ENCODE results near the gene MBNL1.

MBNL1 gene

DNA sequence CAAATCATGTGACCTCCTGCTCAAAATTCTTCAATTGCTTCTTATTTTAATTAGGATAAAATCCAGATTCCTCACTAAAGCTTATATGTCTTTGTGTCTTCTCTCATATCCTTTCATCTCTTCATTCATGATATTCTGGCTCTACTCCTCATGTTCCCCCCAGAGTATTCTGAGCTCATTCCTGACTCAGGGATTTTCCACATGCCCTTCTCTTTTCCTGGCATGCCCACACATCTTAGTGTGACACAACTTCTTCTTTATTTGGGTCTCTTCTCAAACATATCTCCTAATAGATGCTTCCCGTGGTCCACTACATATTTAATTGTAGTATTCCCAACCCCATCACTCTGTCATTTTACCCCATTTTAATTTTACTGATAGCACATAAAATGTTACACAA, 15.2 kb upstream of the MBNL1 start:
- DNase-seq (ENCODE audit: low read depth) = no peak

DNA sequence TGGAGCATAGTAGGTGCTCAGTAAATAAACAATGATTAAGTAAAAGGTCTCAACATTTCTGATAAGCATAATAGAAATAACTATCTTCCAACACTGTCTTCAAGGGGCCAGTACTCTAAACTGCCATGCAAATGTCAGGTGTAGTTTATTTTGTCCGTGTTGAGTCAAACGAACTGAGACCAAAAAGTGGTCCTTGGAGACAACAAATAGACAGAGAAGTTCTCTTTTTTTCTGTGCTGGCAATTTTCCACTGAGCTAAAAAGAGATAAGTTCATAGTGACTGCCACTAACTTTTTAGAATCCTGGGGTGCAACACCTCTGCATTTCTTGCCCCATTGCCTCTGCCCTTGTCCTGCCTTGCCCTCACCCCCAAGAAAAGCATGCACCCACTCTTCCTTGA, 14.7 kb upstream of the MBNL1 start:
- DNase-seq (ENCODE audit: low read depth) = no peak

DNA sequence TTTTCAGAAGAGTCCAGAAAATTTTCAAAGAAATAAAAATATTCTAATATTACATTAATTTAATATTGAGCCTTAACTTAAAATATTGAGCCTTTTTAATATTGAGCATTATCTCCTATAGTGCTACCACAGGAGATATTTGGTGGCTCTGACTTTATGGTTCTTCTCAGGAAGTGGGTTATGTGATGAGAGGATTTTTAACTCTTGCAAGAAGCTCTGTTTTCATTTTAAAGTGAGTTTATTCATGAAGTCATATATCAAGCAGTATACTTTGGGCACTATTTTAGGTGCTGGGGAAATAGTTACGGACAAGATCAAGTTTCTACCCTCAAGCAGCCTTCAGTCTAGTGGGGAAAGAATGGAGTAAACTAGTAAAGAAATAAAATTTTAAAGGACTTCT, 13.4 kb upstream of the MBNL1 start:
- DNase-seq (ENCODE audit: low read depth) = no peak

DNA sequence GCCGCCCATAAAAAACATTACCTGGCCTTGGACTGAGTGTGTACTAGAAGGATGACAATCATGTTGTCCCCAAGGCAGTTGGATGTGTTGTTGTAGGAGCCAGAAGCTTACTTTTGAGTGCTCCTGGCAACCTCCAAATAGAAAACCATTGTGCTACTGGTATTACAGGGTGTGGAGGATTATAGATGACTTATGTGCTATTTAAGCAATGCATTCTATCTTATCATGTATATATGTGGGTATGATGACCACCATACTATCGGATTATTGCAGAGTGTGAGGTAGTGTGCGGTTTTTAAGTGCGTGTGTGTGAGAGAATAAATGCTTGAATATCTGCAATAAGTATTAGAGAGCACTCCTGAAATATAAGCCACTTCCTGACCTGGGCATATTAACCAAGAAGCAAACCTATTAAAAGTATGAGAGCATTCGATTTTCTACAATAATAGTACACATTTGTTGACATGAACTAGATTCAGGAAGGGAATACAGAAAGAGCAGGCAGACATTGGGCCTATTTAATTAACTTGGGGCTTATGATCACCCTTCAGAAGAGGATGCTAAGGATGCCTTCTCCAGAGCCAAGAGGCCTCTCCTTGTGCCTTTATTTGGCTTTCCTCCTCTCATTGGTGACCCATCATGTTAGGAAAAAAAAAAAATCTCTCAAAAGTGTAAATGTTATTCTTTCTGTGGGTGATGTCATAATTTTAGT, 11.7 kb upstream of the MBNL1 start:
- no peak for DNase-seq (ENCODE audit: low read depth)

DNA sequence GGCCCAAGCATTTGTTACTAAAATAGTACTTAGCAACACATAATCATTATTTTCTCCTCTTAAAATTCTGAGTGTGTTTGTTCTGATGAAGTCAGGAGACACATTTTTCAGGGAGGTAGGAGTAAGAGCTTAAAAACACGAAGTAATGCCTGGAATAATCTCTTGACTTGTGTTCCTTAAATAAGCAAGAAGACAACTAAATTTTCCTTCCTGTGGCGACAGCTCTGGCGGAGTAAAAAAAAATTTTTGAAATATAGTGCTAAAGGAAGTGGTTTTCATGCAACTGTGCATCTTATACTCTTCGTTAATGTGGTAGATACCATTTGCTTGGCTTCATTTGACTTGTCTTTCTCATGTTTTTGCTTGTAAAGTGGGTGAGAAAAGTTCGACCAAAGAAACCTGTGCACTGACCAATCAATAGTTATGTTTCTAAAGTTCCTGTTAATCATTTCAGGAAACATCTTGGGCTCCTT, 11.1 kb upstream of the MBNL1 start:
- no peak for DNase-seq (ENCODE audit: low read depth)

DNA sequence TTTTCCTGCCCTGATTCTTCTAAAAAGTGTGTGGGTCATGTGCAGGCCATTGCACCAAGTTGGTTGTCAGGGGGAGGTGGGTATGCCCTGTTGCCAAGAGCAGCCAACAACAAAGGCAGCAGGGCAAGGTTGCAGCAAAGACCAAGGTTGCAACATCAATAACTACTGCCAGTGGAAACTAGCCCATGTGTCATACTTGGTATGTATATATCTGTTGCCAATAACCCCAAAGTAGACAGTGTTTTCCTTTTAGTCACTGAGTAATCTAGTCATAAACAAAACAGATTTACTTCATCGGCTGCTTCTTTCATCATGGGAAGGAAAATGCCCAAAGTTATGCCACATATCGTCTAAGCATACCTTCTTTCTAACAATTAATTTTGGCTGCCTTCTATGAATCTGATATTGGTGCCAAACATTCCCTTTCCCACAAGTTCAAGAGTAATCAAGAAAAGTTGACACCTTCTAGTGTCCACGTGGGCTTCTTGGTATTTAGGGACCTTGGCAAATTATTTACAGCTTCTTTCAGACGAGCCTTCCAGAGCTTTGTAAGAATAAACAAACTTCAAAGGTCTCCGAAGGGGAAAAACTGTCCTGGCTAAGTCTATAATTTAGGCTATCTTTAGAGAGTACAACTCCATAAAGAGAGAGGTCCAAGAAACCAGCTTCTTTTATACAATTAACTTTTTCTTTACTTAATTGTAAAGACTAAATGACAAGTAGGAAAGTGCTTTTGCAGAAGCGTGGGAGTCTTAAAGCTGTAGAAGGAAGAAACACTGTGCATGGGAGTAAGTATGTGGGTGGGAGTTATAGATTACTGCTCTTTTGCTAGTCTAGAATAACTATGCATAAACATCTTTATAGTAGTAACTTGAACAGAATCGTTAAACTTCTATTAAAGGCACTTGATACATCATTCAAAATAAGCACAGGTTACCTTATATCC, 10.0 kb upstream of the MBNL1 start:
- DNase-seq (ENCODE audit: low read depth) = peak; percentile 44

DNA sequence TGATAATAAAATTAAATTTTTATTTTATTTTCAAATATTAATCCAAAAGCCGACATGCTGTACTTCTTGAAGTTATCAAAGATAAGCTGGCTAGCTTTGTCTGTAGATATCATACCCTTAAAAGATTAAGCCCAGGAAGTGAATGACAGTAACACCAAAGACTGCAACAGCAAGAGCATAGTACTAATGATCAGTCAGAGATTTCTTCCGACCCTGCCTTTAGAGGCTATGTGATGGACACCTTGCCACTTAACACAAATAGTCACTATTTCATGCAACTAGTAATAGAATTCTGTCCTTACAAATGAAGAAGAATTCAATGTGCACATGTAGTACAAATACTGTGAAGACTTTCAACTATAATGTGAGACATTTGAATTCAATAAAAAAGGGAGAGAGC, 9.3 kb upstream of the MBNL1 start:
- DNase-seq (ENCODE audit: low read depth) = no peak

DNA sequence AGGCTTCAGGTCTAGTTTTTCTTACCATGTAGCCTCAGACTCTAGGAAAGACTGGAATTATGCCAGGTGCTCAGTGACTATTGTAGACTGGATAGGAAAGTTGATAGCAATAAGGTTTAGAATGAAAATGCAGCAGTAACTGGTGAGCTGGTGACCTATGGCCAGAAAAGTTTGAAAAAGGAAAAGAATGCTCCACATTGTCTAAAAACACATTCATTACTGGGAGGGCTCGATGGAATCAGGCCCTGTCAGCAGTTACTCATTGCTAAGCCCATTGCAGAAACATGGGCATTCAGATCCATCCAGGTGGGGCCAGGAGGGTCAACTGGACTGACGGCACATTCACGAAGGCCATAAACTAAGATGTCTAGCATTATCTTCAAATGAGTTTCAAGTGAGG, 8.7 kb upstream of the MBNL1 start:
- no peak for DNase-seq (ENCODE audit: low read depth)

DNA sequence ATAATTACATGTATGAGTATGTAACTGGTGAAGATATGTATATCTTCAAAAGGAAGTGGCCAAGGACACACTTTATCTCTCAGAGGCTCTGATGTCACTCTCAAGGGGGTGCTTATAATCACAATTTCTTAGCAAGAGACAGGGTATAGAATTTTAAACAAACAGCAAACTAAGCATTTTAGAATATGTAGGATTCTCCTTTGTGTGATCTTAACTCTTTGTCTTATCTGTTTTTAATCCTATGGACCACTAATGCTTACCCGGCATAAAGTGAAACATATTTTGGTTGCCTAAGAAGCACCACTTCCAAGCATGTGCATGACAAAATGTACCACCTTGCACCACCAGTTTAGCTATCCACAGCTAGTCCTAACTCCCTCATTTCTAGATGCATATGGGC, 8.2 kb upstream of the MBNL1 start:
- no peak for DNase-seq (ENCODE audit: low read depth)

DNA sequence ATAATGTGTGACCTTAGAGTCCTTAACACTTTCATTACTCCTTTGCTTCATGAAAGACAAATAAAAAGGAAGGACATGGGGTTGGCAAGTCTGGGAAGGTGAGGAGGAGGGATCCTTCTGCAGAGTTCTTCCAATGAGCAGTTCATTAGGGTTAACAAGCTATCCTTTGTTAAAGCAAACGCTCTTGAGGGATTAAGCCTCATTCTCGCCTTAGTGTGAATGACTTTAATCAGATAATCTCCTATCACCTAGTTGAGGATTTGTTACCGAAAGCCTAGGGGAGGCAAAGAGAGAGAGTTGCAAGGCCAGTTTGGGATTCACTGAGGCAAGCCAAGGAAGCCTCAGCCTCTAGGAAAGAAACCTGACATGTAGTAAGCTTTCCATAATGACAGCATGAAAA, 7.4 kb upstream of the MBNL1 start:
- no peak for DNase-seq (ENCODE audit: low read depth)

DNA sequence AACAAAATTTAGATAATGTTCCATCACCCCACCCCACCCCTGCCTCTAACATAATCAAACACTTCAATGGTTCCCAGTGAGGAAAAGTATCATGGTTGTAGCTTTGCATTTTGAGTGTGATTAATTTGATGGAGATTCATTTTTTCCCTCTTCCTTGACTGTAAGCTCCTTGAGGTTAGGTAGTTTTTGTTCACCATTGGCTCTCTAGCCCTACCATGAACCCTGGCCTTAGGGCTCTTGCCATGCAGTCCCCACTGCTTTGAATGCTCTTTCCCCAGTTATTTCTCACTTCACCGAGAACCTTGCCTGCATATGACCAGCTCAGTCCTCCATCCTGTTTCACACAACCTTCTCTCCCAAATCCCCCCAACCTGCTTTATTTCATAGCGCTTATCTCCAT, 5.0 kb upstream of the MBNL1 start:
- no peak for DNase-seq (ENCODE audit: low read depth)

DNA sequence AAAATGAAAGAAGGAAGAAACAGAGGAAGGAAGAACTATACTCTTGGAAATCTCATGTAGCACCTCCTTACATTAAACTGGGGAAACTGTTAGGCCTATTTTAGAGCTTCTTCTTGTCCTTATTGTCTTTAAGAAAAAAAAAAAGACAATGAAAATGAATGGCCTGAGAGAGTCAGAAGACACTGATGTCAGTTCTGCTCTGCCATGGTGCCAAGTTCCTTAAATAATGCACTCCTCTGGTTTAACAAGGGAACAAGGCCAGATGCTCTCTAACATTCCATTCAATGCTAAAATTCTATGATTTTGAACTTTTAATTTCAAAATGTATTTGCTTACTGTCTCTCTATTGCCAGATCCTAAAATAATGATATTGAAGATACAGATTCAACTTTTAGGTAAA, 4.4 kb upstream of the MBNL1 start:
- DNase-seq (ENCODE audit: low read depth) = no peak

DNA sequence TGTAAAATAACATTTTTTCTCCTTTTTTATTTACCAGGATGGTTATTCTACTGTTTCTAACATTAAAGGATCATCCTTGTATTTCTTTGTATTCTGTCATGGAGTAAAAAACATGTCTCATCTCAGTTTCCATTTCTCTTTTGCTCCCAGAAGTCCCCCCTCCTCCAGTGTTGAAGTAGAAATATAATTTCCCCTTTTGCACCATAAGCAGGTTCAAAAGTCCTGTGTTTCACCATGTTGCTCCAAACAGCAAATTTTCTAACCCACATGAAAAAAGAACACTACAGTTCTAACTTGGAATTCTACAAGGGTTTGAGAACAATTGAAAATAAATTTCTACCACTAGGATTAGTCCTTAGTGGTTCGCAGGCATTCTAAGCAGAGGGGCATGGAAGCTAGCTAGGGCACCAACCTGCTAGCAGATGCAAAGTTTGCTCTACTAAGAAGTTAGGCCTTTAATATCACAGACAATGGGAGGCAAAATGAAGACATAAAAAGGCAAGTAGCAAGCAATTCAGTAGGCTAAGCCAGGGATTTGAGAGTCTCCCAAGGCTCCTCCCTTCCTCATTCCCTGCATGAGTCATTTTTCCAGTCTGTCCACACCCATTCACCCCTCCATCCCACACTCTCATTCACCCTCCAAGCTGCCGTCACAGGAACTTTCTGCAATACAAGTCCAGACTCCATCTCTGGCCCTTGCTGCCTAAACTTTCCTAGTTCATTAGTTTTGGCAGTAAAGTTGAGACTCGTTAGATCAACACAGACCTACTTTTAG, 2.3 kb upstream of the MBNL1 start:
- DNase-seq (ENCODE audit: low read depth) = no peak

DNA sequence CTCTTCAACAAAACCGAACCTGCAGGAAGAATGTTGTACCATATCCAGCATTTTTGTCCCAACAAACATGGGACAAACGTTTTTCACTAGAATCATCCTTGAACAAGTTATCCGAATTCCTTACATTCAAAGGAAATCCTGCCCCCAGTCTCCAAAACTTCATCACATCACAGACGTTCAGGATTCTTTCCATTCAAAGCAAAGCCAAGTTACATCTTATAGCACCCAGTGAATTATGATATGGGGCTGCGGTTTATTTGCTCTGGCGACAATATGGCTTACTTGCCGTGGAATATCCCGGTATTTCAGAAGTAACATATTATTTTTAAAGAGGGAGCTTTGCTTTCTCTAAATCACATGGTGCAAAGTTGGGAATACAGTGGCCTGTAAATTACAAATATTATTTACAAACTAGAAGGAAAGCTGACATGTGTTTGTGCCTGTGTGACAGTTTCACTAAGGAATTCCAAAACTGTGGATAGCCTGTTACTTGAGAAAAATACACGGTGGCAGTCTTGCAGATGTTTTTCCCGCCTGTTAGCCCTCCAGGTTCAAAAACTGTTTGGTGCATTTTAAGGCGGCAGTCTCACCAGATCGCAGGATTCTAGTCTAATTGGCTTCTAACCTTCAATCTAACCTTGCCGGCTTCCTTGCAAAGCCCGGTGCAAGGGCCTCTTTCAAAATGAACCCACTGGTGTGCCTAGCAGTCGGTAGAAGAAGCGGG, 736 bp upstream of the MBNL1 start:
- DNase-seq (ENCODE audit: low read depth) = no peak

DNA sequence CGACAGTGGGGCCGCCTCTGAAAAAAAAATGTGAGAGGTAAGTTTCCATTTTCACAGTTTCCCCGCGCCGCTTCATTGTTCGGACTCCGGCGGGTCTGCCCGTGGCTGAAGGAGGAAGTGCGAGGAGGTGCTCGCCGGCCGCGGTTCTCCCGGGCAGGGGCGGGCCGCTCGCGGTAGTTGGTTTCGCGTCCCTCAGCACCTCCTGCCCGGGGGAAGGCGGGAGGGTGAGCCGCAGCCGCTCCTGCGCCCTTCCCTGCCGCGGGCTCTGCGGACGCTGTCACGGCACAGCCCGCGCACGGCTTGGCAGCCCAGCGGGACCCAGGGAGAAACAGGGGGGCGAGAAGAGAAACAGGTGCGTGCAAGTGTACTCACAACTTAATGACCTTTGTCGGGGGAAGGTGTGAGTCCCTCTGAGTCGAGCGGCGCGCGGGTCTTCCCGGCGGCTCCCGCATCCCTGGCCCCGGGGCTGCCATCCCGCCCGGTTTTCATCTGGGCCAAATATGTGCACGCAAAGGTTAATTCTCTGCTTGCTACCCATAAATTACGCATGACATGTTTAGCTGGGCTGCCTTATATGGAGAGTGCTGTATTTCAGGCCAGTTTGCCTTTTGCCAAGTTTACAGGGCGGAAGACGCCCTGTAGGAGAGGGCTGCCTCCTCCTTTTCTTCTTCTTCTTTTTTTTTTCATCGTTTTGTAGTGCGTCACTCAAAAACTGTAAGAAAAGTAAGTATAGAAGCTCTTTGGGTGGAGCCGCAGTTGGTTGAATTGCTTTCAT, 514 bp downstream of the MBNL1 start:
- no peak for DNase-seq (ENCODE audit: low read depth)

DNA sequence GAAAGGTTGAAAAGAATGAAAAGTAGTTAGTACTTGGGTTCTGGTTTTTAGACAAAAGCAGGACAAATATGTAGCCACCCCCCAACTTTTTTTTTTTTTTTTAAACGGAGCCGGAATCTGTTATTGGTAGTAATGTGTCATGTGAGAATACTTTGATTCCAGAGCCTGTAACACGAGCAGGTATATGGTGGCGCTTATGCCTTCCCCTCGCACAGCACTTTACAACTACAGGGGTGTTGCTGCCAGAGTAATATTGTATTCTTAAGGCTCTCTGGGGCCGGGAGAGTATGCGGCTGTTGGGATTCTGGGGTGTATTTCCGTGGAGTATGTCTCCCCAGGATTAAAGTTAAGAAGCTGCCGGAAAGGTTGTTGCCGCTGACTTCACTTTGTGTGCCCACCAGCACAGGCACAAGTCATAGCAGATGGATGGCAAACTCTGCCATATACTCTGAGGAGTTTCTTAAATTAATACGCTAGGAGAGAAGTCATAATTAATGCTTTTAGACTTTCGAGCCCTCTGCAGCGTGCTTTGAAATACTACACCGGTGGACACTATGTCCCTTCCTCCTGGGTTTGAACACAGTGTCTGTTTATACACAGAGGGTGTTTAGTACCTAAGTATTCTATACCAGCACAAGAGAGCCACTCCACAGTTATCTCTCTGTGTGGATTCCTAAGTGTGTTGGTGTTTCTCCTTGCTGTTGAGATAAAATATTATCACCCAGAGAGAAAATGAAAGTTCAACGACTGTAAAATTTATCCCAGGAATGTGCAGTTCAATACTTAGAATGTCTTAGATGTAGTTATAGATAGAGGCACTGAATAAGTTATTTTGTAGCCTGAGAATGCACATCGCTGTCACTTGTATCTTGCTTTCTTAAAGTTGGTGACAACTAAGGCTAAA, 1.4 kb downstream of the MBNL1 start:
- DNase-seq (ENCODE audit: low read depth) = no peak

DNA sequence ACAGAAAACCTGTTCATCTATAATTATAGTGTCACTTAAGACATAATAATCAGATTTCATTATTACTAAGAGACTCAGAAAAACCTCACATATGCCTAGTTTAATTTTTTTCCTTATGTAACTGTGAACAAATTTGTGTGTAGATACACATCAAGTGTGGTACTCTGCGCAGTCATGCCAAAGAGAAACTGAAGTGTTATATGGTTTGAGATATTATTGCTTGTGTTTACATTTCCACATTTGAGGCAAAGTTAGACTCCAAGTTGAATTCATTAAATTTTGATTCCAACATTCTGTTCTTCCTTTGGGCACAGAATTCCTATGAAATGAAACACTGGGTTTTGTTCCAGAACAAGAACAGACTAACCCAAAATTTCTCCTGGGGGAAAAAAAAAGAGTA, 2.2 kb downstream of the MBNL1 start:
- no peak for DNase-seq (ENCODE audit: low read depth)

DNA sequence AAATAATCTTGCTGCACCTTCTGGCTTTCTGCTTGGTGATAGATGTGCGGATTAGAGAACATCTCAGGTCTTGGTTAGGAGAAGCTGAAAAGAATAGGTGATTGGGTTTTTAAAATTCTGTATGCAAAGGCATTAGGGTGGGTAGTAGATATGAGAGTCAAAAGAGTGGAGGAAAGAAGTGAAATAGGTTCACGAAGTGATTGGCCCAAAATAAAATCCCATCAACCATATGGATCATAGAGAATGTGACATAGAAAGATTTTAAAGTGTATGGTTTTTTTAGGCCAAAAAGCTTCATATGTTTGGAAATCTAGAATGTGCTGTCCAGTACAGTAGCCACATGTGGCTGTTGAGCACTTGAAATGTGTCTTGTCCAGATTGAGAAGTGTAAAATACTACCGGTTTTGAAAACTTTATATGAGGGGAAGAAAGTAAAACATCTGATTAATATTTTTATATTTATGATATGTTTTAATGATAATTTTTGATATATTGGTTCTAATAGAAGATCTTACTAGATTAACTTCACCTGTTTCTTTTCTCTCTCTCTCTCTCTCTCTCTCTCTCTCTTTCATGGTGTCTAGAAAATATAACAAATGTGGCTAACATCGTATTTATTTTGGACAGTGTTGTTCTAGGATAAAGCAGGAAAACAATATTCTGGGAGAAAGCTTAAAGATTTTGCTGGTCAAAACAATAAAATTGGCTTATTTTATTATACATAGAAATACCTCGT, 2.9 kb downstream of the MBNL1 start:
- DNase-seq (ENCODE audit: low read depth) = no peak

DNA sequence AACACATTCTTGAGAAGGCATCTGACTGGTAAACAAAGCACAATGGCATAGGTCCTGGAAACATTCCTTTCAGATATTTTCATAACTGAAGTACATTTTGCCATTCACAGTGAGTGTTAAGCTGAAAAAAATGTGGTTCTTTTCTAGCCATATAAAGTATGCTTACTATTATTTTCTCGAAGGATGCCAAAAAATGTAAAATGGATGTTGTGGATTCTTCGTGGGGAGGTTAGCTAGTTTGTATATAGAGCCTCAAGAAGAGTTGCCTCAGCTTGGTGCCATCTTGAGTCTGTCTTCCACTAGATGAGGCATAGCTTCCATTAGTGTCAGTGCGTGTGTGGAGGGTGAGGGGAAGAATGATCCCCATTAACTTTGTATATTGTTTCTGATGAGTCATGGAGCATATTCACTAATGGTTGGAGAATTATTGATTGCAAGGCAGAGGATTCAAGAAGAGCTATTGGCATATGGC, 4.1 kb downstream of the MBNL1 start:
- no peak for DNase-seq (ENCODE audit: low read depth)

All from stimulated activated CD8-positive, alpha-beta memory T cell treated with anti-CD3 and anti-CD28 coated beads, Interleukin-12 subunit alpha, Interleukin-12 subunit beta, amount 100 ng/mL, for 1 hour (primary cell).